Ovary (tissue), 3 donors: ENCODE data around the gene CFAP52.

Source experiments
- EP300 ChIP-seq: sonication (generic); formaldehyde crosslinking; IDR thresholded peaks from one replicate; pipeline ENCODE4 v1.6.1; 2017; ENCODE audit warnings: antibody characterized with exemption
- POLR2A ChIP-seq: fragments of 450-650 bp; IDR thresholded peaks from one replicate; pipeline ENCODE4 v1.6.1; 2017; ENCODE audit warnings: antibody characterized with exemption, mild to moderate bottlenecking, moderate library complexity
- TF ChIP-seq, protein P1 (sequence below), 3 donors: fragments of 450-650 bp in 2 of 3; fragments of 200-600 bp in 1 of 3; IDR thresholded peaks; one replicate each; pipeline versions ENCODE4 v1.5.1 to v1.8.0; 2016 to 2022; ENCODE audit warnings: antibody characterized with exemption in 3 of 3, mild to moderate bottlenecking in 1 of 3
- donor health status: DM: no; HTN: no; CAD: no.

DNA sequence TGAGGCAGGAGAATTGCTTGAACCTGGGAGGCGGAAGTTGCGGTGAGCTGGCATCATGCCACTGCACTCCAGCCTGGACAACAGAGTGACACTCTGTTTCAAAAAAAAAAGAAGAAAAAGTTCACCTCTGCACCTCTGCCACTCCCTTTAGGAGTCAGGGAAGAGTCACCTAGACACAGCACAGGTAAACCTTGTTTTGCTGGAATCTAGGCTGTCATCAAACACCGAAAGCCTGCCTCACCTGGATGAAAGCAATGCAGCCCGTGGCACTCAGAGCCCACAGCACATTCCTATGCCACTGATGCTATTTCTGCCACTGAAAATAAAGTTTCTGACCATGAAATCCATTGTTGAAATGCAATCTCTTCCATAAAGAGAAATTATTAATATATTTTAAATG, 22.2 kb downstream of the CFAP52 start:
- TF ChIP-seq, protein P1, sequence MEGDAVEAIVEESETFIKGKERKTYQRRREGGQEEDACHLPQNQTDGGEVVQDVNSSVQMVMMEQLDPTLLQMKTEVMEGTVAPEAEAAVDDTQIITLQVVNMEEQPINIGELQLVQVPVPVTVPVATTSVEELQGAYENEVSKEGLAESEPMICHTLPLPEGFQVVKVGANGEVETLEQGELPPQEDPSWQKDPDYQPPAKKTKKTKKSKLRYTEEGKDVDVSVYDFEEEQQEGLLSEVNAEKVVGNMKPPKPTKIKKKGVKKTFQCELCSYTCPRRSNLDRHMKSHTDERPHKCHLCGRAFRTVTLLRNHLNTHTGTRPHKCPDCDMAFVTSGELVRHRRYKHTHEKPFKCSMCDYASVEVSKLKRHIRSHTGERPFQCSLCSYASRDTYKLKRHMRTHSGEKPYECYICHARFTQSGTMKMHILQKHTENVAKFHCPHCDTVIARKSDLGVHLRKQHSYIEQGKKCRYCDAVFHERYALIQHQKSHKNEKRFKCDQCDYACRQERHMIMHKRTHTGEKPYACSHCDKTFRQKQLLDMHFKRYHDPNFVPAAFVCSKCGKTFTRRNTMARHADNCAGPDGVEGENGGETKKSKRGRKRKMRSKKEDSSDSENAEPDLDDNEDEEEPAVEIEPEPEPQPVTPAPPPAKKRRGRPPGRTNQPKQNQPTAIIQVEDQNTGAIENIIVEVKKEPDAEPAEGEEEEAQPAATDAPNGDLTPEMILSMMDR (IDR thresholded peaks at IDR 0.05): no peak
- no peak for TF ChIP-seq POLR2A
- no peak for TF ChIP-seq EP300
